Epithelial cell of proximal tubule (primary cell): ENCODE results near the gene SARNP. TPM values are rescaled to one million over a fixed set of nuclear protein-coding genes. Genes with fewer than 3 reads are reported as not detected.

ENCODE experiments used
- DNase-seq: peaks from one replicate; pipeline ENCODE4 v3.0.0-alpha.2; 2011; ENCODE audit warnings: low read depth
- H3K4me3 ChIP-seq: 2 replicates; pipeline ENCODE4 v1.5.1; 2011; ENCODE audit warnings: low read depth, mild to moderate bottlenecking, low read length
- CTCF ChIP-seq: conservative IDR thresholded peaks from 2 replicates; pipeline ENCODE4 v1.5.1; 2012; ENCODE audit warnings: low read depth, mild to moderate bottlenecking, low read length
- total RNA-seq: library from RNA; depleted of rRNA; stranded (reverse); fragments of >200 nt; gene quantifications from 2 replicates; pipeline ENCODE4 v1.2.3, GENCODE V29; 2015

SARNP gene
- total RNA-seq, 1 donor from 2014 or later, result 203 TPM

- no peak for TF ChIP-seq CTCF
- DNase-seq, result no peak
- H3K4me3 ChIP-seq, result no peak overlapping the region
These were observed 28.4 kb upstream of the SARNP start for GRCh38 chr12:55845785-55846496.

GRCh38 chr12:55845361-55845760, 27.8 kb upstream of the SARNP start:
- H3K4me3 ChIP-seq, result no peak overlapping the region
- TF ChIP-seq CTCF, result no peak
- DNase-seq, result no peak

- TF ChIP-seq CTCF, result no peak
- DNase-seq, result no peak
- no peak overlapping the region for H3K4me3 ChIP-seq
These were observed 27.4 kb upstream of the SARNP start for GRCh38 chr12:55844961-55845360.

- H3K4me3 ChIP-seq, result no peak overlapping the region
- TF ChIP-seq CTCF, result no peak
- DNase-seq, result no peak
These were observed 25.9 kb upstream of the SARNP start for GRCh38 chr12:55843431-55843830.

- DNase-seq, result no peak
- H3K4me3 ChIP-seq, result no peak within 1 kb of the TSS
- no peak for TF ChIP-seq CTCF
These were observed 25.3 kb upstream of the SARNP start, which contains the start of gene MMP19 for GRCh38 chr12:55842681-55843429. MMP19 (minus strand) TSS chr12:55842936; CDS start chr12:55842830, 106 bp downstream.

GRCh38 chr12:55840581-55841351, 23.2 kb upstream of the SARNP start:
- H3K4me3 ChIP-seq, result no peak overlapping the region
- no peak for DNase-seq
- no peak for TF ChIP-seq CTCF
